K562 (cell line): ENCODE data around the gene TAF3. TPM values are rescaled to one million over a fixed set of nuclear protein-coding genes. Genes with fewer than 3 reads are reported as not detected.

Experiments used
- BCOR ChIP-seq: fragments of 450-650 bp; IDR thresholded peaks from 2 replicates; pipeline ENCODE4 v1.6.1; 2016
- BRF2 ChIP-seq: IDR thresholded peaks from 3 replicates; pipeline ENCODE4 v1.6.1; 2011; ENCODE audit warnings: borderline replicate concordance, mild to moderate bottlenecking; ENCODE audit not compliant: insufficient read length, insufficient read depth
- CTBP1 ChIP-seq: fragments of 450-650 bp; IDR thresholded peaks from 2 replicates; pipeline ENCODE4 v1.6.1; 2016; ENCODE audit warnings: borderline replicate concordance
- MXD1 ChIP-seq: fragments of 250-450 bp; sonication (Bioruptor Pico); IDR thresholded peaks from 2 replicates; pipeline ENCODE4 v1.8.0; 2021; ENCODE audit warnings: borderline replicate concordance, mild to moderate bottlenecking, moderate library complexity; ENCODE audit not compliant: poor library complexity, severe bottlenecking
- NFIC ChIP-seq: fragments of 450-650 bp; IDR thresholded peaks from 2 replicates; pipeline ENCODE4 v1.6.1; 2017; ENCODE audit warnings: mild to moderate bottlenecking, inconsistent platforms
- NFIX ChIP-seq: fragments of 250-450 bp; sonication (Bioruptor Pico); IDR thresholded peaks from 2 replicates; pipeline ENCODE4 v1.4.0; 2020; ENCODE audit warnings: low read depth, mild to moderate bottlenecking, moderate library complexity
- PRPF4 ChIP-seq: fragments of 200-400 bp; formaldehyde crosslinking; IDR thresholded peaks from one replicate; pipeline ENCODE4 v1.6.1; 2017; ENCODE audit warnings: low read length, low read depth, mild to moderate bottlenecking; ENCODE audit not compliant: insufficient read depth, poor library complexity, severe bottlenecking
- VEZF1 ChIP-seq: fragments of 200-800 bp; sonication (Bioruptor generic); IDR thresholded peaks from 2 replicates; pipeline ENCODE4 v1.6.1; 2017; ENCODE audit warnings: missing genetic modification characterization, missing compliant biosample characterization
- ZMIZ1 ChIP-seq, 2 experiments: fragments of 150-350 bp in 1 of 2; IDR thresholded peaks; 2 replicates each; pipeline ENCODE4 v1.6.1; 2012 to 2016; ENCODE audit warnings: low read depth in 2 of 2, low read length in 2 of 2, mild to moderate bottlenecking in 1 of 2, moderate library complexity in 1 of 2
- ZNF584 ChIP-seq: fragments of 200-800 bp; sonication (Bioruptor generic); IDR thresholded peaks from 2 replicates; pipeline ENCODE4 v1.6.1; 2016; ENCODE audit warnings: low read depth, mild to moderate bottlenecking, missing genetic modification characterization, missing compliant biosample characterization
- polyA plus RNA-seq, 8 experiments: library from polyadenylated mRNA; depleted of rRNA in 4 of 8; stranded (reverse) in 5 of 8; unstranded in 3 of 8; fragments of >200 nt; fragmentation: Nextera tagmentation in 2 of 8; fragmentation: Illumina TruSeq in 1 of 8; extraction: Ambion mirVana in 2 of 8; extraction: Trizol in 1 of 8; gene quantifications; 2 replicates each; pipeline versions ENCODE4 v1.2.1 to v1.2.3, GENCODE V29; 2011 to 2014; ENCODE audit warnings: inconsistent platforms in 1 of 8, missing spikeins in 1 of 8
- total RNA-seq, 7 experiments: library from RNA; depleted of rRNA in 6 of 7; stranded (reverse); fragments of >200 nt in 6 of 7; fragmentation: Illumina TruSeq in 2 of 7; extraction: Trizol in 2 of 7; gene quantifications; 2 replicates each; pipeline versions ENCODE4 v1.2.1 to v1.2.3, GENCODE V29; 2011 to 2021; ENCODE audit warnings: low replicate concordance in 1 of 7

TAF3 gene
- total and polyA plus RNA-seq, 9 of the 15 experiments (the other 6 are each of a cell fraction or from before 2014, with no cell fraction given), result 1.5 to 9.9 (median 4.1) TPM

GRCh38 chr10:8051851-8052257 lies 233.5 kb downstream of the TAF3 start (continued):
- TF ChIP-seq MXD1 (CRISPR knock-in tag), result no peak
- no peak for TF ChIP-seq BRF2
- no peak for TF ChIP-seq ZNF584 (CRISPR knock-in tag)
- TF ChIP-seq ZMIZ1 (IDR thresholded peaks at IDR 0.05; ENCODE audit: low read depth in 2 of 2, low read length in 2 of 2), result no peak
- no peak for TF ChIP-seq VEZF1
- no peak for TF ChIP-seq NFIC
- no peak for TF ChIP-seq PRPF4
- no peak for TF ChIP-seq BCOR
- TF ChIP-seq CTBP1, result no peak
- no peak for TF ChIP-seq NFIX (CRISPR knock-in tag)
